HepG2 (cell line): ENCODE data around the gene UBE2Q2.

Experiments
- CEBPB ChIP-seq: IDR thresholded peaks from 2 replicates; pipeline ENCODE4 v1.6.1; 2011; ENCODE audit warnings: low read depth, low read length, improper control_type of control experiment, borderline replicate concordance
- JUNB ChIP-seq: sonication (generic); formaldehyde crosslinking; IDR thresholded peaks from 2 replicates; pipeline ENCODE4 v1.8.0; 2022; ENCODE audit warnings: missing genetic modification reagents, mild to moderate bottlenecking, borderline replicate concordance
- POLR2A ChIP-seq, 2 experiments: IDR thresholded peaks; 2 replicates each; pipeline ENCODE4 v1.6.1; 2011; ENCODE audit warnings: low read depth in 2 of 2, low read length in 2 of 2, mild to moderate bottlenecking in 1 of 2, moderate library complexity in 1 of 2; ENCODE audit not compliant: insufficient read depth in 1 of 2
- PRMT3 ChIP-seq: sonication (generic); formaldehyde crosslinking; IDR thresholded peaks from 2 replicates; pipeline ENCODE4 v1.8.1; 2022; ENCODE audit warnings: low read depth, mild to moderate bottlenecking, moderate library complexity, missing genetic modification reagents, borderline replicate concordance
- SRSF9 ChIP-seq: fragments of 200-400 bp; formaldehyde crosslinking; IDR thresholded peaks from 2 replicates; pipeline ENCODE4 v1.6.1; 2018; ENCODE audit warnings: borderline replicate concordance, mild to moderate bottlenecking, low read depth, low read length; ENCODE audit not compliant: insufficient read depth, poor library complexity, severe bottlenecking
- TARDBP ChIP-seq: sonication (generic); formaldehyde crosslinking; IDR thresholded peaks from 2 replicates; pipeline ENCODE4 v1.8.0; 2022; ENCODE audit warnings: mild to moderate bottlenecking, missing genetic modification reagents
- TERF1 ChIP-seq: sonication (generic); formaldehyde crosslinking; IDR thresholded peaks from 2 replicates; pipeline ENCODE4 v1.8.0; 2022; ENCODE audit warnings: mild to moderate bottlenecking, missing genetic modification reagents, moderate library complexity
- ZFX ChIP-seq: sonication (generic); formaldehyde crosslinking; IDR thresholded peaks from 2 replicates; pipeline ENCODE4 v1.4.0; 2020; ENCODE audit warnings: mild to moderate bottlenecking, low read depth, missing genetic modification reagents, moderate library complexity
- ZNF558 ChIP-seq: sonication (generic); formaldehyde crosslinking; IDR thresholded peaks from 2 replicates; pipeline ENCODE4 v1.9.0; 2022; ENCODE audit warnings: mild to moderate bottlenecking, missing genetic modification reagents, borderline replicate concordance
- TF ChIP-seq, protein P1 (sequence below): sonication (generic); formaldehyde crosslinking; conservative IDR thresholded peaks from 2 replicates; pipeline ENCODE4 v1.4.0; 2020; ENCODE audit warnings: missing genetic modification reagents

GRCh38 chr15:75902129-75902557 is 58.9 kb downstream of the UBE2Q2 start:
- TF ChIP-seq JUNB (no peak), PRMT3 (no peak), POLR2A (IDR thresholded peaks at IDR 0.05; ENCODE audit: insufficient read depth in 1 of 2, low read depth in 2 of 2, low read length in 2 of 2) (no peak), ZNF558 (CRISPR knock-in tag) (no peak), SRSF9 (no peak), CEBPB (no peak), TARDBP (CRISPR knock-in tag) (no peak), ZFX (no peak), TERF1 (CRISPR knock-in tag) (no peak)
- TF ChIP-seq, protein P1, sequence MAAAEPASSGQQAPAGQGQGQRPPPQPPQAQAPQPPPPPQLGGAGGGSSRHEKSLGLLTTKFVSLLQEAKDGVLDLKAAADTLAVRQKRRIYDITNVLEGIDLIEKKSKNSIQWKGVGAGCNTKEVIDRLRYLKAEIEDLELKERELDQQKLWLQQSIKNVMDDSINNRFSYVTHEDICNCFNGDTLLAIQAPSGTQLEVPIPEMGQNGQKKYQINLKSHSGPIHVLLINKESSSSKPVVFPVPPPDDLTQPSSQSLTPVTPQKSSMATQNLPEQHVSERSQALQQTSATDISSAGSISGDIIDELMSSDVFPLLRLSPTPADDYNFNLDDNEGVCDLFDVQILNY (CRISPR knock-in tag), result no peak
